Measurements from ENCODE around the gene AKAP9.

DNA sequence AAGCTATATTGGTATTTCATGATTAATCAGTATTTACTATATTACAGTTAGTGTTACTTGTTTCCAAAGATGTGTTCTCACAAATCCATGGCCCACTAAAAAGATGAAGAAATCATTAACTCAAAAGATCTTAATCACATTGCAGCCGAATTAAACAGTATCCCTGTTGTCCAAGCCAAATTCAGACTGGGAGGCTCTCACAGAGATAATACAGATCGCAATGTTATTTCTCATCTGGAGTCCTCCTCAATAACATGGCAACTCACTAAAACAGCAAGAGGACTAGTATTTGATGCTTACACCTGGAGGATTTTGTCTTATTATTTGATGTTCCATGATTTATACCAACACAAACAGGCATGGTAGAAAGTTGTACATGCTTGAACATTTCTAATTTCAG, 170.2 kb downstream of the AKAP9 start:
- TF ChIP-seq CTCF (IDR thresholded peaks at IDR 0.05) (no peak), POLR2A (IDR thresholded peaks at IDR 0.05) (no peak)
